SW 1271 (cell line): ENCODE results near the gene SPCS1.

ENCODE experiments used
- DNase-seq, 2 experiments: peaks; one replicate each; lab custom pipeline; 2025; lab: John Stamatoyannopoulos, UW

SPCS1 gene

GRCh38 chr3:52730681-52731080 lies 24.8 kb downstream of the SPCS1 start:
- no peak for DNase-seq

GRCh38 chr3:52731590-52731989 lies 25.7 kb downstream of the SPCS1 start:
- DNase-seq = no peak

- no peak for DNase-seq
Measured at GRCh38 chr3:52733256-52733891, 27.5 kb downstream of the SPCS1 start.

DNA sequence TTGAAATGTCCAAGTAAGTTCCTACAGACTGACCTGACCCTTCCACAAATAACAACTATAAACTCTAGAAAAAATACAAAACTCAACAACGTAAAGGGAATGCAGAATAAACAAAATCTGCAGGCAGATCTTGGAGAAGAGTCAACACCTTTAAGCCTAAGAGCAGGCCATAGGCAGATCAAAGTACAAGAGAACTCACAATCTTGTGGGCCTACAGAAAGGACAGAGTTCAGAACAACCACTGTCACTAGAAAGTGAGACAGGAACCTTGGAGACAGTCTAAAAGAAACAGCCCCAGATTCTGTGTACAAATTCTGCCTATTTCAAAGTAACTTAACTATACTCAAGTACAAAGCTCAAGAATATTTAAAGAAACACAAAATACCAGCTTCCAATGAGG lies 33.8 kb downstream of the SPCS1 start:
- no peak for DNase-seq

DNA sequence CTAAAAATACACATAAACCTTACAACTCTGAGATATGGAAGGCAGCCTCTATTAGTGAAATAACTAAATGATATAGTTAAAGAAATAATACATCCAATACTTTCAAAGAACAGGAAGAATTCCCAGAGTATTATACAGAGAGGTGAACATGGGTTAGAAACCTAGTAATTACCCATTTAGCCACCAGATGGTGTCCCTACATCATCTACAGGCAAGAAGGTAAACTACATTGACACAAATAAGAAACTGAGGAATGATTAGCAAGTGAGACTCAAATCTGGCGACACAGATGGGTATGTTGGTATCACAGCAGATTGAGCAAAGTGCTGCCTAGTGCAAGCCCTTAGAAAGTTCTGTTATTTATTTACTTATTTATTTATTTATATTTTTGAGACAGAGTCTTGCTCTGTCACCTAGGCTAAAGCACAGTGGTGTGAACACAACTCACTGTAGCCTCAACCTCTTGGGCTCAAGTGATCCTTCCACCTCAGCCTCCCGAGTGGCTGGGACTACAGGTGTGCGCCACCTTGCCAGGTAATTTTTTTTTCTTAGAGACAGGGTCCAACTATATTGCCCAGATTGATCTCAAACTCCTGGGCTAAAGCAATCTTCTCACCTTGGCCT lies 36.6 kb downstream of the SPCS1 start:
- peak in 1 of 2 experiments; percentile 23 for DNase-seq

- DNase-seq = no peak
Measured at GRCh38 chr3:52743152-52743551, 37.2 kb downstream of the SPCS1 start.

- no peak for DNase-seq
Measured at GRCh38 chr3:52743721-52744120, 37.8 kb downstream of the SPCS1 start.

DNA sequence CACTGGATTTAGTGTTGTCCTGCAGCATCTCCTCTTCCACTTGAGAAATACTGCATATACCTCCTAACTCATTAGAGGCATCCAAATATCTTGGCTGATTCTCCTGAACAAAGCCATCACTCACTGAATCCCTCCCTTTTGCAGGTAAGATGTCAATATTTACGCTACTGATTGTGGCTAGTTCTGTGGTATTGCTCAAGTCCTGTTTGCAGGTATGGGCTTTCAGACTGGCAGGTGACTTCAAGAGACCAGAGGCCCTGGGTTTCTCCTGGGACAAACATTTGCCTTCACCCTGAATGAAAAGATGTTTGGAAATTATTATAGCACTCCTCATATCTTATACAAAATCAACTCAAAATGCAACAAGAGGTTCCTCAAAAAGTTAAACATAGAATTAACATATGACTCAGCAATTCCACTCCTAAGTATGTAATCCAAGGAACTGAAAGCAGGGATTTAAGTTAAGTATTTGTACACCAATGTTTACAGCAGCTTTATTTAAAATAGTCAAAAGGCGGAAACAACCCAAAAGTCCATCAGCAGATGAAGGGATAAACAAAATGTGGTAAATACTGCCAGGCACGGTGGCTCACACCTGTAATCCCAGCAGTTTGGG lies 46.2 kb downstream of the SPCS1 start:
- no peak for DNase-seq

GRCh38 chr3:52754373-52754772 lies 48.5 kb downstream of the SPCS1 start:
- DNase-seq = no peak

- no peak for DNase-seq
Measured at GRCh38 chr3:52756141-52756540, 50.2 kb downstream of the SPCS1 start.
